HG02884 (cell line): ENCODE data around the gene CFAP46.

Experiments
- ATAC-seq: cut with Tn5 transposase; IDR thresholded peaks from one replicate; pipeline ENCODE4 v1.9.1; 2021; ENCODE audit warnings: mild to moderate bottlenecking, moderate library complexity; ENCODE audit not compliant: unreplicated experiment

Gene CFAP46

DNA sequence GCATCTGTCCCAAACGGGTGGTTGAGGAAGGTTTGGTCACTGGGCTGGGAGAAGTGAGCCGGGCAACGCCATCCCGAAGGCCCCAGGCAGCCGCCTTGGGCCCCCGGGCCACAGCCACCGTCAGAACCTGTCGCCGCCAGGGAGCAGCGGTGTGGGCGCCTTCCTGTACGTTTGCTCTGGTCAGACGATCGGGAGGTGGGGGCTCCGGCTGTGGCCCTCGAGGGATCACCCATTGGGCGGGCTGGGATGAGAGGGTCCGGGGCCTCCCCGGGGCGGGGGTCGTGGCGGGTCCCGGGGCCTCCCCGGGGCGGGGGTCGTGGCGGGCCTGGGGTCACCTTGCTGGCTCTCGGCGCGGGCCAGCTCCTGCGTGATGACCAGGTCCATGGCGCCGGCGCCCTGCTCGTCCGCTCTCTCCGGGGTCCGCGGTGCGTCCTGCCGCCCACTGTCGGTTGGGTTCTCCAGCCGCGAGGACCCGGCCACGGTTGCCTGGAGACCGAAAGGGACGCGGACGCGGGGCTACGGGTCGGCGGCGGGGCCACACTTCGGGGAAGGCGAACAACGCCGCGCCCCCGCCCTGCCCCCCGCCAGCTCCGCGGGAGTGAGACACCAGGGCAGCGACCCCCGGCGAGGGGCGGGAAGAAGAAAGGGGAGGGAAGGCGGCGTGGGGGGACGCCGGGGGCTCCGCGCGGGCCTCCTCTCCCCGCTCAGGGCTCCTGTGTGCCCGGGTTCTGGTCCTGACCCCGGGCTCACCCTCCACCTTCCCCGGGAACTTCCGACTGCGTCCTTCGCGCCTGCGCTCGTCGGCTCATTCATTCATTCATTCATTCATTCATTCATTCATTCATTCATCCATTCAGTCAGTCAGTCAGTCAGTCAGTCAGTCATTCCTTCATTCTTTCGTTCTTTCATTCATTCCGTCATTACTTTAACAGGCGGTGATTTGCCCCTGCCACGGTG, at the start of gene CFAP46:
CFAP46 (minus strand) TSS at position 470 of the 957 bp plus-strand sequence; CDS start at position 384, 86 bp downstream.
- no peak for ATAC-seq

DNA sequence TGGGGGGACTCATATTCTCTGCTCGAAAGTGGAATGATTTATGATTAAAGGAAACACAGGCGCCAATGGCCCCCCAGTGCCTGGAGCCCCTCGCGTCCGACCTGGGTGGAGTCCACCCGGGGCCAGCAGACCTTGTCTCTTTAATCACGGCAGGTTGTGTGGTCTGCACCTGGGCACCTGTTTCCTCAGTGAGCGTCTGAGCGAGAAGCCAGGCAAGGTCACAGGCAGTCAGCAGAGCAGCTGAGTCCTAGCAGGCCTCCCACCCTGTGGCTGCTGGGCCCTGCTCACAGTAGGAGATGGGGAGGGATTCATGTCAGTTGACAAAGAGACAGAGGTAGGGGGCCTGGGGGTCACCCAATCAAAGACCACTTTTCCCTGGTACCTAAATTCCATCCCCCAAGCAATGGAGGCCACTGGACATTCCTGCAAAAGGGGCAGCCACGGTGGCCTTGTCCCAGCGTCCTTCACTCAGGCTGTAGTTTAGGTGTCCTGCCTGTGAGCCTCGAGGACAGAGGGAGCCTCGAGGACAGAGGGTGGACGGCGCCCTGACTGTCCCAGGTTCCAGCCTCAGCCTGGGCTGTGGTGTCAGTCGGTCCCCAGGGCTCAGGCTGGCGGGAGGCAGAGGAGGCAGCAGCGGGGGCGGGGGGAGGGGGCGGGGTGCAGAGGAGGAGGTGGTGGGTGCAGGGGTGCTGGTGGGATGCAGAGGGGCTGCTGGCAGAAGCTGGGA, 49.5 kb upstream of the CFAP46 start:
- no peak for ATAC-seq

DNA sequence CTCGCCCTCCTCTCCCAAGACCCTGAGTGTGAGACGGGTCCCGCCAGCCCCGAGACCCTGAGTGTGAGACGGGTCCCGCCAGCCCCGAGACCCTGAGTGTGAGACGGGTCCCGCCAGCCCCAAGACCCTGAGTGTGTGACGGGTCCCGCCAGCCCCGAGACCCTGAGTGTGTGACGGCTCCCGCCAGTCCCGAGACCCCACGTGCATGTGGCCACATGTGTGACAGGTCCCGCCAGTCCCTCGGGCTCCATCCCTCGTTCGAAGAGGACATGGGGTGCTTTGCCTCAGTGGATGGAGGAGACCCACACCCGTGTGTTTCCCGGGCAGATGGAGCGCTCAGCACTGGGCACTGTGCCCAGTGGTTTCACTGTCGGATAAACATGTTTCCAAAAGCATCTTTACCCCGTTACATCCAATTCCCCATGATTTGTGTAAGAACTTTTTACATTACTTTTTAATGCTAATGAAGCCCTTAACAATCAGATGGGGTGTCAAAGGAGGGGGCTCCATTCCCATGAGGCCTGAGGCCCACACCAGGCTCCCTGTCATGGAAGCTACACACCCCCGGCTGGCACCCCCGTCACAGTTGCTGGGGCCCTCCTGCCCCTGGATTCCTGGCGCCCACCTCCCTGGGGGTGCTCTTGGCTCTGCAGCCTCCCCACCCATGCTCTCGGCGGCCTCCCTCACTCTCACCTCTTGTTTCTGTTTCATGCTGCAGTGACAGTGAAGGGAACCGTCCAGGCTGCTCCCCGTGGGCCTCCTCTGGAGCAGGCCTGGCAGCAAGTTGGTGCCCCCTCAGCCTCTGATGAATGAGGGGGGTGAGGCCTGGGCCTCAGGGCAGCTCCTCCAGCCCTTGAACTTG, 48.5 kb upstream of the CFAP46 start:
- no peak for ATAC-seq

DNA sequence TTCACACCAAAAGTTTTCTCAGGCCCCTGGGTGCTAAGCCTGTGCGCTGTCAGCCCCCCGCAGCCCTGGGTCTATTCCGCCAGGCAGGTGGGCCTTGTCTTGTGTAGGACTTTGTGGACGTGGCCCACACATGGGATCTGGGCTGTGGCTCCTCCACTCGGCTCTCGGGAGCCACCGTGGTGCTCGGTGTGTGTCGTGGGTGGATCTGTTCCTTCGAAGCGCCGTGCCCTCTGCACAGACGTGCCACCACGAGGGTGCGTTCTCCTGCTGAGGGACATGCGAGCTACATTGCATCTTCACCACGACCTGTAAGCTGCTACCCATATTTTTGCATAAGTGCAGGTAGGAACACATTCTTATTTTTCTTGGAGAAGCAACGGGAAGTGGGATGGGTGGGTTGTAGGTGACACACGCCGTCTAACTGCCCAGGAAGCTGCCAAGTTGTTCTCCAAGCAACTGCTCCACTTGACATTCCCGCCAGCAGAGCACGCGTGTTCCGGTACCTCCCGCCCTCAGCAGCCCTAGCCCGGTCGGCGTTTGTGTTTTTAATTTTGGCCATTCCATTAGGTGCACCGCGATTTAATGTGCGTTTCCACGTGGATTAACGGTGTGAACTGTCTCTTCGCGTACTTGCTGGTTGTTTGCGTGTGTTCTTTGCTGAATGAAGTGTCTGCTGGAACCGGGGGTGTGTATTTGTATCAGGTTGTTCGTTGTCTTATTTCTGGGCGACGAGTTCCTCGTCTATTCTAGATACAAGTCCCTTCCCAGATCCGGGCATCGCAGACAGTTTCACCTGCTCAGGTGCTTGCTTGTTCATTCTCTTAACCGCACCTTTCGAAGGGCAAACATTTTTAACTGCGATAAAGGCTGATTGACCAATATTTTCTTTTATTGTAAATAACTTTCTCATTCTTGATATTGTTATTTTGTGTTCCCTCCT, 47.4 kb upstream of the CFAP46 start:
- ATAC-seq: no peak

DNA sequence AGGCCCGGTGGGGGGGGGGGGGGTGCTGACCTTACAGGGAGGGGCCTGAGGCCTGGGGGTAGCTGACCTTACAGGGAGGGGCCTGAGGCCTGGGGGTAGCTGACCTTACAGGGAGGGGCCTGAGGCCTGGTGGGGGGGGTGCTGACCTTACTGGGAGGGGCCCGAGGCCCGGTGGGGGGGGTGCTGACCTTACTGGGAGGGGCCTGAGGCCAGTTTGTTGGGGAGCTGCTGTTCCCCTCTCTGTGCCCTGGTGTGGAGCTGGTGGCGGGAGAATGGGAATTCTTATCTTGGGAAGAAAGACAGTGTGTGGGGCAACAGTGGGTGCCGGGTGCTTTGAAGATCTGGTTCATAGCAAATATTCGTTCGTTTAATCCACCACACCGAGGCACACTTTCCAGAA, 46.6 kb upstream of the CFAP46 start:
- no peak for ATAC-seq

DNA sequence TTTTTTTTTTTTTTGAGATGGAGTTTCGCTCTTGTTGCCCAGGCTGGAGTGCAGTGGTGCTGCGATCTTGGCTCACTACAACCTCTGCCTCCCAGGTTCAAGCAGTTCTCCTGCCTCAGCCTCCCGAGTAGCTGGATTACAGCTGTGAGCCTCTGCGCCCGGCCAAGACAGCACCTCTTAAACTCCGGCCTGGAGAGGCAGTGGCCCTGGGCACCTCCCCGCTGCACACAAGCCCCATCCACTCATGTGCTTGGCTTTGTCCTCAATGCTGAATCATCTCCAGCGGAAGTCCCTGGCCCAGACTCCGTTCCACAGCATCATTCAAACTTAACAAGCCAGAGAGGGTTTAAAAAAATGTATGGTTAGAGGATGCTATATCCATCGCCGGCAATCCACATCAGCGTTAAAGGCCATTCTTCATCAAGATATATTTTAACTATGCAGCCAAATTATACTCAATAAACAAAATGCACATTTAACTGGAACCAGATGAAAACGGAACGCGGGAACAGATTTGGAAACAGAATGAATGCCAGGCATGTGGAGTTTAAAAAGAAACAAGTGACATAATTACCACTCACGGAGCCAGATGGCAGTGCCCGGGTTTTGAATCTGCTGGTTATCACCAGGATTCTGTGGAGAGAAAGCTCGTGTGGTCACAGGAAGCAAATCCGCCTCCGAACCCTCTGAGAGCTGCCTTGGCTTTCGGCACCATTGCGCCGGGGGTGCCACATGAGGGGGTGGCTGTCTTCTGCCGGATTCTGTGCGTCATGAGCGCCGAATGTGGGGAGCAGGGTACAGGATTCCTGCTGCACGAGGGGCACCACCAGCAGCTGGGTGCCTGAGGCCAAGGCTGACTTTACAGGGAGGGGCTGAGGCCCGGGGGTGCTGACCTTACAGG, 45.6 kb upstream of the CFAP46 start:
- no peak for ATAC-seq

DNA sequence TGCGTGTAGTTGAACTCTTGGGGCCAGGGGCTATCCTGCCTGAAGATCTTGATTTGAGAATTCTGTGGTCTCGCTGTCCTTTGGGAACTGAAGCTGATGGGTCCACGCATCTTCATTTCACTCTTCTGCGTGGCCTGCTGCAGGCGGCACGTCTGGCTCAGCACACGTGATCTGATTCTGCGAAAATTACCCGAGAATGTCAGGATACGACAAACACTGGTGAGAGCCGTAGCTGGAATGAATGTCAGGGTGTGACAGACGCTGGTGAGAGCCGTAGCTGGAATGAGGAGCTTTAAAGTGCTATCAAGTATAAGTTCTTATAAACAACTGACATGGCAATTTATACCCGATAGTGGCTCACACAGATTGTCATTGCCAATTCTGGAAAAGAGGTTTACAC, 44.6 kb upstream of the CFAP46 start:
- ATAC-seq: no peak

DNA sequence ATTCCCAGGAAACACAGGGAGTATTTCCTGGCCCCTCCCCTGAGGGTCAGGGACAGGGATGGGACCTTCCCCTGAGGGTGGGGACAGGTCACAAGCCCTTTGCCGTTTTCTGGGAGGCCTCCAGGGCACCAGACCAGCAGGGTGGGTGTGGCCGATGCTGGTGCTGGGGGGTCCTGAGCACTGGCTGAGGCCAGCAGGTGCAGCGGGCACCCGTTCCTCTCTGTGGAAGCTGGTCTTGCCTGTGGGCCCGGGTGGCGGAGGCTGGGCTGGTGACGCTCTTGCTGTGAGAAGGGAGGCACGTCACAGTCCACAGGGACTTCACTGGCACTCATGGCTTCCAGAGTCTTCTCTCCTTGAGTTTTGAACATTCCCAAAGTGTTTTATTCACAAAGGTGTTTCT, 44.2 kb upstream of the CFAP46 start:
- no peak for ATAC-seq

DNA sequence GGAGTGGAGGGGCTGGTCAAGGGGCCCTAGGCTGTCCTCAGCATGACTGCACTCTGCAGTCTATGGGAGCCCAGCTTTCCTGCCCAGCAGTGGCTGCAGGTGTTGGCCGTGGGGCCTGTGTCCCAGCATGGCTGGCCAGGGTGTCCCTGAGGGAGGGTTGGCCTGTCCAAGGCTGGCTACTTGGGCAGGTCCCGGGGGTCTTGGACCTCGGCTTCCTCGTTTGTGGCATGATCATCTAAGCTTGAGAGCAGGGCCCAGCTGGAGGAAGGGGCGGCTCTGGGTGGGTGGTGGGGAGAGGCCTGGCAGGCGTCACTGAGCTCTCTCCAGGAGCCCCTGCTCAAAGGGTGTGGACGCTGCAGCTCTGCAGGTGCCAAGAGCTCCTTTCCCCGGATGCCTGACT, 43.7 kb upstream of the CFAP46 start:
- no peak for ATAC-seq

DNA sequence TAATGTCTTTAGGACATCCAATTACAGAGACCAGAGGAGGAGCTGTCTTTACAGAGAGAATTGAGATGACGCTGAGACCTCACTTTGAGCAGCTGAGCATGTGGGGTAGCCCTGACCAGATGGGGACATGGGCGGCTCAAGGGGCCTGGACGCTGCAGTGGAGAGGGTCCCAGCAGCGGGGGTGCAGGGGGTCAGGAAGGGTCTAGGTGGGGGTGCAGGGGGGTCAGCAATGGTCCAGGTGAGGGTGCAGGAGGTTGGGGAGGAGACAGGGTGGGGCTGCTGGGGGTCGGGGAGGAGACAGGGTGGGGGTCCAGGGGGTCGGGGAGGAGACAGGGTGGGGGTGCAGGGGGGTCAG, 43.2 kb upstream of the CFAP46 start:
- no peak for ATAC-seq

DNA sequence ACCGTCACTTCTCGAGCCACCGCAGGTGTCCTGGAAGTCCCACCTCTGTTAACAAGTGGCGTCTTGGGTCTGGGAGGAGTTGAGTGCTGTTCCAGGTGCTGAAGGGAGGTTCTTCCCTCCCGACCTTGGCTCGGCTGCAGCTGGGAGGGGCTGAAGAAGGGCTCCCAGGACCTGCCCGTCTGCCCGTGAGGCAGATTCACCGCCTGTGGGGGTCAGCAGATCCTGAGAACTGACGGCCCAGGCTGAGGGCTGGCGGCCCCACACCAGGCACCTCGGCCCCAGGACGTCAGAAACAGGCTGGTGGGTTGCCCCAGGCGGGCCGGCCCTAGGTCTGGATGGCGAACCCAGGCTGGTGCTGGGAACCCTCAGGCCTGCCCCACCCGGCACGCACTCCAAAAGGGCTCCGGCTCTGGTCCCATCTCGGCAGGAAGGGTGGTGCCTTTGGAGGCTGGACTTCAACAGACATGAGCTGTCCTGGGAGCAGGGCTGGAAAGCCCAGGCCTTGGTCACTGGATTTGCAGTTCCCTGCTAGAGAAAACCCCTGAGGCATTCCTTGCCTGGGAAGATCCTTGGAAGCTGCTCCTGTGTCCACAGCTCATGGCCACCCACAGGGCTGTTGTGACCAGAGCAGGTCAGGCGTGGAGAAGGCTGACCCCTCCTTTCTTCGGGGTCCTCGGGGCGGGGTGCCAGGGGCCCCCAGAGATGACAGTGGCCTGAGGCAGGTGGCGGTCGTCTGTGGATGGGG, 42.6 kb upstream of the CFAP46 start:
- no peak for ATAC-seq

DNA sequence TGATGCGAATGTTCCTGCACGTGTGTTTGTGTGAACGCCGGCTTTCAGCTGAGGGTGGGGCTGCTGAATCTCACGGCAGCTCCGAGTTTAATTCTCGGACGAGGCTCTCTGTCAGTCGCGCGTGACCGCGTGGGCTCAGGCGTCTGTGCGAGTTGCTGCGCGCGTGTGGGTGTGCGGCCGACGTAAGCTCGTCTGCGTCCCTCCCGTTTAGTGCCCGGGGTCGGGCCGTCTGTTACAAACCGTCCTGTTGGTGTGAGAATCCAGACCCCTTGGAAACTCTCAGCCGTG, 41.6 kb upstream of the CFAP46 start:
- ATAC-seq: no peak

DNA sequence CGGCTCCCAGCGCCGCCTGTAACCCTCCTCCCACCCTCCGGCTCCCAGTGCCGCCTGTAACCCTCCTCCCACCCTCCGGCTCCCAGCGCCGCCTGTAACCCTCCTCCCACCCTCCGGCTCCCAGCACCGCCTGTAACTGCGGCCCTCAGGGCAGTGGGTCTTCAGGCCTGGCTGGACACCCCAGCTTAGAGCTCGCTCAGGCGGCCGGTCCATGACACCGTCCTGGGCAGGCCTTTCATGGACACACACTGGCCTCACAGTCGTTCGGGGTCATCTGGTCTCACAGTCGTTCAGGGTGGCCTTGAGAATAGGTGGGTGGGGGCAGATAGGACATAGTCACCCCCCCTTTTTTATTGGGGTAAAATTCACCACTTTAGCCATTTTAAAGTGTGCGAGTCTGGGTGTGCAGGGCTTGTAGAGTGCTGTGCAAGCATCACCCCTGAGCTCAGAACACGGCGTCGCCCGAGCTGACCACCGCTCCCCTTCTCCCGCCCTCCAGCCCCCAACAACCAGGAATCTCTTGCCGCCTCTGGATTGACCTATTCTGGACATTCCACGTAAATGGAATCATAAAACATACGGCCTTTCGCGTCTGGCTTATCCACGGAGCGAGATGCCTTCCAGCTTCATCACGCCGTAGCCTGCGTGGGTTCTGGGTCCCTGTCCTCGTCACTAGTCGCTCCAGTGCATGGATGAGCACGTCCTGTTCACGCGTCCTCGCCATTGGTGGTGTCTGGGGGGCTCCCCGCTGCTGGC, 41.1 kb upstream of the CFAP46 start:
- no peak for ATAC-seq

DNA sequence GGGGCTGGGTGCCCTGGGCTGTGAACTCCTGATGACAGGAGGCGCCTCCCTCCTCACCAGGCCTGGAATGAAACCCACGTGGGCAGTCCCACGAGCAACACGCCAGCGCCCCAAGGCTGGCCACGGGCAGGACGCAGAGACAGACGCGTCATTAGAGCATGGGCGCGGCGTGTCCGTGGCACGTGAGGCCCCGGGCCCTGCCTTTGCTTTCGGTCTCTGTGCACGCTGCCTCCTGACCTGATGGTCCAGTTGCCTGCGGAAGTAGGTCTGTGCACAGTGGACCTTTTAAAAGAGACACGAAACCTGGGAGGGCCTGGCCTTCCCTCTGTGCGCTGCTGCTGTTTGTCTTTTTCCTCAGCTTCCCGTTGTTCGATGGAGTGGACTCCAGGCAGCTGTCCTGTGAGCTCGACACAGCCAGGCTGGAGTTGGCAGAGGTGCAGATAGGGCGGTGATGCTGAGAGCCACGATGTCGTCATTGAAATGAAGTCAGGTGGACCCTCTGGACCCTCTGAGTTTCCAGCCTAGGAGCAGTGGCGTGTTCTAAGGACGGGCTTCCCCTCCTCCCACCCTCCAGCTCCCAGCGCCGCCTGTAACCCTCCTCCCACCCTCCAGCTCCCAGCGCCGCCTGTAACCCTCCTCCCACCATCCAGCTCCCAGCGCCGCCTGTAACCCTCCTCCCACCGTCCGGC, 40.1 kb upstream of the CFAP46 start:
- ATAC-seq: no peak

DNA sequence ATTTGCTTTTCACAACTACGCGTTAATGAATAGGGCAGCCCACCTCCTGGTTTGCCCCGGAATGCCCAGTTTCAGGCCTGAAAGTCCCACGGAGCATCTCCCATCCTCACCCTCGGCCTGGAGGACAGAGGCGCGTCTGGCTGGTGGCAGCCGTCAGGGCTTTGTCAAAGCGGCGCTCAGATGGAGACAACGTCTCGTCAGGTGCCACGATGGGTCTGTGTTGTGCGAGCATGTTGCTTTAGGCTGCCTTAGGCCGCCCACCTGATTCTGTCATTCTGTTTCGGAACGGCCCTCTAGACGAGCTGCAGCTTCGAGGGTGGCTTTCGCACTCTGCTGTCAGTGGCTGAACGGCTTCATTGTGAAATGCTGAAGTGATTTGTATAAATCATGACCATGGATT, 39.4 kb upstream of the CFAP46 start:
- no peak for ATAC-seq

DNA sequence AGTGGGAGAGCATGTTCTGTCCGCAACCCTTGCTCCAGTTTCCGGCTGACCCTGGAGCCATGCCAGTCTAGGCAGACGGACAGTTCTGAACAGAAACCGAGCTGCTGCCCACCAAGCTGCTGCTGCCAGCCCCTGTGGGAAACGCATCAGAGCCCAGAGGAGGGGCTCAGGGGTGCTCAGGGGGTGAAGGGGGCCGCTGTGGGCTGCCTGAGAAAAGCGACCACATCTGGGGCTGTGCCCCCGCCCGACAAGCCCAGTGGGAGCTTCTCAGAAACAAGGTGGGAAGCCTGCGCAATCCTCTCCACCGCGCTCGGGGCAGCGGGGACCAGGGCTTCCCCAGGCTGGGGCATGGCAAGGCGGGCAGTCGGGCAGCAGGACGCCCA, 38.8 kb upstream of the CFAP46 start:
- ATAC-seq: no peak

DNA sequence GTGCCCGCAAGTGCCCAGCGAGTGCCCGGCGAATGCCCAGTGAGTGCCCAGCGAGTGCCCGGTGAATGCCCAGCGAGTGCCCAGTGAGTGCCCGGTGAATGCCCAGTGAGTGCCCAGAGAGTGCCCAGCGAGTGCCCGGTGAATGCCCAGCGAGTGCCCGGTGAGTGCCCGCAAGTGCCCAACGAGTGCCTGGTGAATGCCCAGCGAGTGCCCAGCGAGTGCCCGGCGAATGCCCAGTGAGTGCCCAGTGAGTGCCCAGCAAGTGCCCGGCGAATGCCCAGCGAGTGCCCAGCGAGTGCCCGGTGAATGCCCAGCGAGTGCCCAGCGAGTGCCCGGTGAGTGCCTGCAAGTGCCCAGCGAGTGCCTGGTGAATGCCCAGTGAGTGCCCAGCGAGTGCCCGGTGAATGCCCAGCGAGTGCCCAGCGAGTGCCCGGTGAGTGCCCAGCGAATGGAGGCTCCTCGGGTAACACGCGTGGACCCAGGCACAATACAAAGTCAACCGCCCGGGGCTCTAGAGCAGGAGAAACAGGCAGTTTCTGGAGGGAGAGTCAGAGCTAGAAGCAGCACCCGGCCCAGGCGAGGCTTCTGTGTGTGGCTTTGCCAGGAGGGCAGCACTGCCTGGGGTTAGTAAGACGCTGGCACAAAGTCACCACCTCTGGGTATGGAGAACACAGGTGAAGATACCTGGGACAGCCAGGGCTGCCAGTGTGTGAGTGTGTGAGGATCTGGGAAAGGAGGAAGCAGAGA, 38.2 kb upstream of the CFAP46 start:
- ATAC-seq: no peak
